ENCODE data around the gene POLRMT. TPM values are rescaled to one million over a fixed set of nuclear protein-coding genes. Genes with fewer than 3 reads are reported as not detected.

The POLRMT gene
- total RNA-seq, 1 experiment from 2014 or later, result 104 TPM

DNA sequence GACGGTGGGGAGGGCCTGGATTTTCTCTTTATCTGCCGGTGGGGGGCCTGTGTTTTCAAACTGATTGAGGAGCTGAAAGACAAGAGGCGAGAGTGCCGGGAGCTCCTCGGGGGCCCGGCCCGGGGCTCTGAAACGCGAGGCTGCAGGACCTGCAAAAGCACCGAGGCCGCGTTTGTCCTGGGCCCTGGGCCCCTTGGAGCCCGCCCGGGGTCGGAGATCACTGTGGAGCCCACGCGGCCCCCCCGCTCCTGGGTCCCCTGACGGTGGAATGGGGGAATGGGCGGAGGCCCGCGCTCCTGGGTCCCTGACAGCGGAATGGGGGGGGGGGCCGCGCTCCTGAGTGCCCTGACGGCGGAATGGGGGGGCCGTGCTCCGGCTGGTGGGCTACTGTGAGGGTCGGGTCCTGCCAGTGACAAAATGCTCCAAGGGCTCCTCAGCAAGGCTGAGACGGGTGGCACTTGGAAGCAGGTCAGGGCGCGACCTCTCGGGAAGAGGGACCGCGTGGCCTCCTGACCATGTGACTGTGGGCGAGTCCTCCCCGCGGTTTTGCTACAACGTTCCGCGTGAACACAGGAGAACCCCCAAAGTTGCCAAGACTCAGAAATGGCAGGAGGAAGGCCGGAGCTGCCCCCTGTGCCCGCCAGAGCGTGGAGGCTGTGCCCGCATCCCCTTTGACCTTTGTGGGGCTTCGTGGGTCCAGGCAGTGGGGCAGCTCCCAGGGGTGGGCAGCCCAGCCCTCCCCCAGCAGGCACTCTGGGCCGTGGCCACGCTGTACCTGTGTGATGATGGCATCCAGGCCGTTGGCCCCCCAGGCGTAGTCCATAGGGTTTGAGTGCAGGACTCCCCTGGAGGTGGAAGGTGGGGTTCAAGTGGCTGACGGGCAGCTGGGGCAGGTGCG, 15.8 kb upstream of the POLRMT start:
- Histone ChIP-seq H2AK5ac (ENCODE audit: insufficient read length, low read length) (no peak overlapping the region), H4K8ac (replicated peaks; ENCODE audit: insufficient read length, low read depth, low read length) (no peak overlapping the region), H3K4me2 (ENCODE audit: insufficient read depth, insufficient read length, low read length) (no peak overlapping the region), H3K4me1 (ENCODE audit: insufficient read depth, low read length) (no peaks in the 10 kb centered on the region), H3K18ac (ENCODE audit: insufficient read length, low read depth, low read length) (no peak overlapping the region), H3K27me3 (ENCODE audit: insufficient read depth, low read length) (no peaks in the 10 kb centered on the region), H3K14ac (ENCODE audit: insufficient read depth, low read length) (no peak overlapping the region), H3K4ac (ENCODE audit: low read depth, low read length) (no peak overlapping the region), H3K9ac (ENCODE audit: extremely low read depth, insufficient read length, low read length) (no peak overlapping the region), H3K27ac (ENCODE audit: insufficient read length, low read depth, low read length) (no peak overlapping the region), H3K79me1 (ENCODE audit: insufficient read depth, low read depth, low read length, poor library complexity, severe bottlenecking) (peaks cover 10% of the 10 kb centered on the region), H2BK20ac (ENCODE audit: low read depth, low read length, poor library complexity, severe bottlenecking) (no peak overlapping the region), H3K9me3 (ENCODE audit: control insufficient read depth, low read depth, low read length) (no peaks in the 10 kb centered on the region), H3K23ac (ENCODE audit: insufficient read length, low read depth, low read length) (no peak overlapping the region), H2BK5ac (ENCODE audit: insufficient read length, low read length) (no peak overlapping the region), H4K5ac (ENCODE audit: insufficient read length, low read depth, low read length) (no peak overlapping the region), H4K20me1 (ENCODE audit: control insufficient read depth, insufficient read depth, insufficient read length) (no peaks in the 10 kb centered on the region), H2BK15ac (ENCODE audit: low read depth, low read length) (no peak overlapping the region), H3K56ac (ENCODE audit: insufficient read length, low read depth, low read length) (no peak overlapping the region), H3K23me2 (ENCODE audit: insufficient read length, low read depth, low read length, poor library complexity, severe bottlenecking) (no peaks in the 10 kb centered on the region), H4K91ac (ENCODE audit: insufficient read length, low read depth, low read length) (no peak overlapping the region), H2BK120ac (ENCODE audit: low read depth, low read length, poor library complexity, severe bottlenecking) (no peak overlapping the region), H3K79me2 (ENCODE audit: insufficient read depth, low read length) (peaks cover 12% of the 10 kb centered on the region), H2BK12ac (ENCODE audit: insufficient read length, low read depth, low read length) (no peak overlapping the region), H3T11ph (ENCODE audit: low read length) (no peak overlapping the region), H2AFZ (ENCODE audit: low read length) (no peak overlapping the region)
- Mint-ChIP-seq H3K27ac (no peak overlapping the region), H3K9me3 (no peaks in the 10 kb centered on the region), H3K36me3 (ENCODE audit: insufficient read depth in 1 of 3, low read depth in 3 of 3) (peaks cover 10 to 38% (median 26%) of the 10 kb centered on the region in 3 experiments), H3K4me3 (no peak overlapping the region), H3K4me1 (no peaks in the 10 kb centered on the region), H3K27me3 (ENCODE audit: low read depth) (no peaks in the 10 kb centered on the region)
- WGBS (ENCODE audit: extremely low coverage, insufficient read length, low lambda C conversion rate), result no CpG with 5 or more reads among the region's 53 CpGs
- TF ChIP-seq CTCF (conservative IDR thresholded peaks at IDR 0.05), result no peak
- no peak for DNase-seq
